22Rv1 (cell line): ENCODE results near the gene LRBA.
"Not testable (repeated sequence)": the region's sequence is repeated elsewhere in the genome, so short reads cannot be mapped to it uniquely, and the experiment has no call there.

Experiments used
- H3K27ac ChIP-seq: fragments of 450-650 bp; 2 replicates; pipeline ENCODE4 v1.5.1; 2017
- CTCF ChIP-seq: fragments of 450-650 bp; IDR thresholded peaks from 2 replicates; pipeline ENCODE4 v1.5.1; 2017; ENCODE audit warnings: mild to moderate bottlenecking
- ZFX ChIP-seq: fragments of 450-650 bp; IDR thresholded peaks from 2 replicates; pipeline ENCODE4 v1.6.1; 2017; ENCODE audit warnings: antibody characterized with exemption, borderline replicate concordance

LRBA gene

GRCh38 chr4:151031831-151032605 is 16.9 kb upstream of the LRBA start:
- H3K27ac ChIP-seq = no peak overlapping the region
- TF ChIP-seq CTCF = no peak
- no peak for TF ChIP-seq ZFX

GRCh38 chr4:151029537-151029936 is 14.5 kb upstream of the LRBA start:
- no peak for TF ChIP-seq ZFX
- TF ChIP-seq CTCF = no peak
- H3K27ac ChIP-seq = no peak overlapping the region

GRCh38 chr4:151029006-151029405 is 13.9 kb upstream of the LRBA start:
- not testable (repeated sequence) for H3K27ac ChIP-seq

GRCh38 chr4:151025759-151026158 is 10.7 kb upstream of the LRBA start:
- no peak overlapping the region for H3K27ac ChIP-seq

GRCh38 chr4:151022586-151022985 is 7.5 kb upstream of the LRBA start:
- no peak for TF ChIP-seq ZFX
- no peak for TF ChIP-seq CTCF
- peak overlapping the region; percentile 3; the same call in 1 of the 2 replicates for H3K27ac ChIP-seq

More at GRCh38 chr4:151025759-151026158, 10.7 kb upstream of the LRBA start:
- TF ChIP-seq ZFX (no peak), CTCF (no peak)

GRCh38 chr4:151021637-151022334 is 6.7 kb upstream of the LRBA start:
- no peak overlapping the region; the same call in 1 of the 2 replicates for H3K27ac ChIP-seq
- TF ChIP-seq ZFX (no peak), CTCF (no peak)

- peak overlapping the region; percentile 99 for H3K27ac ChIP-seq
- no peak for TF ChIP-seq ZFX
- no peak for TF ChIP-seq CTCF
Measured at GRCh38 chr4:151015459-151016347, 619 bp upstream of the LRBA start.
